K562 (cell line): ENCODE measurements around the gene CLIP1. TPM values are rescaled to one million over a fixed set of nuclear protein-coding genes. Genes with fewer than 3 reads are reported as not detected.

ENCODE experiments used
- ATAC-seq: fragments of 200-7000 bp; cut with Tn5 transposase; 3 replicates; pipeline ENCODE4 v1.9.1; 2020; ENCODE audit warnings: moderate library complexity
- BruUV-seq: library from RNA; stranded (reverse); fragments of 400-500 nt; replicated peaks from 2 replicates; lab custom pipeline; 2021; lab: Mats Ljungman, UMichigan
- CTCF ChIA-PET: fragments of 300-600 bp; formaldehyde crosslinking; extraction: SDS; loops from one replicate; lab custom pipeline; 2021; ENCODE audit warnings: low intra/inter-chr PET ratio; lab: Yijun Ruan, JAX
- POLR2A ChIA-PET: fragments of 300-600, 350-650 bp; sonication (Branson Sonifier 250); formaldehyde crosslinking; extraction: SDS; loops from one replicate; lab custom pipeline; 2021; ENCODE audit warnings: antibody characterized with exemption, inconsistent platforms; lab: Yijun Ruan, JAX
- DNase-seq, 4 experiments: peaks; one replicate each; pipeline versions ENCODE4 v3.0.0 to v3.0.0-alpha.2; 2011 to 2018; ENCODE audit warnings: low spot score in 3 of 4, mixed read lengths in 3 of 4; ENCODE audit errors: extremely low read depth in 1 of 4
- FAIRE-seq: peaks from 2 replicates; lab custom pipeline; 2011; peaks lifted over from hg19 to GRCh38; lab: Jason Lieb, UNC
- H2AFZ ChIP-seq: 2 replicates; pipeline ENCODE4 v1.6.0; 2011; ENCODE audit warnings: low read depth, low read length, control low read depth, inconsistent platforms
- H3K27ac ChIP-seq: fragments of 200-600 bp; 3 replicates; pipeline ENCODE4 v1.8.0; 2011; ENCODE audit warnings: low read depth, mild to moderate bottlenecking, control low read depth, inconsistent platforms, low read length, moderate library complexity, mixed read lengths; ENCODE audit errors: extremely low read depth
- H3K27me3 ChIP-seq, 2 experiments: fragments of 300-600 bp in 1 of 2; 2 replicates in 1 of 2; 3 replicates in 1 of 2; pipeline versions ENCODE4 v1.6.0 to v1.8.0; 2011; ENCODE audit warnings: inconsistent platforms in 2 of 2, low read length in 2 of 2, mild to moderate bottlenecking in 1 of 2, mixed read lengths in 1 of 2, moderate library complexity in 1 of 2; ENCODE audit not compliant: control insufficient read depth in 2 of 2, insufficient read depth in 2 of 2
- H3K36me3 ChIP-seq: fragments of 300-600 bp; 3 replicates; pipeline ENCODE4 v1.8.0; 2011; ENCODE audit warnings: mild to moderate bottlenecking, low read length, inconsistent platforms; ENCODE audit not compliant: control insufficient read depth, insufficient read depth
- H3K4me1 ChIP-seq, 2 experiments: fragments of 200-600 bp in 1 of 2; replicated peaks in 1 of 2; 2 replicates in 1 of 2; 3 replicates in 1 of 2; pipeline versions ENCODE4 v1.5.1 to v1.8.0; 2011; ENCODE audit warnings: inconsistent platforms in 2 of 2, low read length in 2 of 2, mild to moderate bottlenecking in 1 of 2, mixed read lengths in 1 of 2, moderate library complexity in 1 of 2; ENCODE audit not compliant: control insufficient read depth in 2 of 2, insufficient read depth in 2 of 2
- H3K4me2 ChIP-seq: 2 replicates; pipeline ENCODE4 v1.6.1; 2011; ENCODE audit warnings: low read length, control low read depth, inconsistent platforms, mixed read lengths; ENCODE audit not compliant: insufficient read depth
- H3K4me3 ChIP-seq: fragments of 200-600 bp; sonication (generic), shearing (Covaris generic); 2 replicates; pipeline ENCODE4 v1.5.1; 2016; ENCODE audit warnings: control low read depth, inconsistent platforms
- H3K79me2 ChIP-seq: fragments of 200-600 bp; 3 replicates; pipeline ENCODE4 v1.8.0; 2011; ENCODE audit warnings: low read length, inconsistent platforms; ENCODE audit not compliant: control insufficient read depth, insufficient read depth
- H3K9ac ChIP-seq, 2 experiments: 2 replicates each; pipeline versions ENCODE4 v1.6.0 to v1.6.1; 2011; ENCODE audit warnings: low read depth in 2 of 2, low read length in 2 of 2, control low read depth in 1 of 2, inconsistent platforms in 1 of 2, mild to moderate bottlenecking in 1 of 2, mixed read lengths in 1 of 2; ENCODE audit not compliant: insufficient read depth in 1 of 2
- H3K9me1 ChIP-seq: one replicate; pipeline ENCODE4 v1.6.0; 2011; ENCODE audit warnings: inconsistent platforms, mild to moderate bottlenecking, low read length, moderate library complexity; ENCODE audit not compliant: control insufficient read depth, insufficient read depth
- H3K9me3 ChIP-seq: replicated peaks from 2 replicates; pipeline ENCODE4 v1.5.1; 2011; ENCODE audit warnings: low read depth, low read length, inconsistent platforms; ENCODE audit not compliant: control insufficient read depth, insufficient read depth
- H4K20me1 ChIP-seq: replicated peaks from 2 replicates; pipeline ENCODE4 v1.6.1; 2011; ENCODE audit warnings: low read length, inconsistent platforms, mixed read lengths; ENCODE audit not compliant: control insufficient read depth, insufficient read depth
- GABPA ChIP-seq: fragments of 200-800 bp; sonication (Bioruptor generic); conservative IDR thresholded peaks from 2 replicates; pipeline ENCODE4 v1.6.1; 2016; ENCODE audit warnings: low read depth, missing genetic modification characterization, missing compliant biosample characterization
- HDAC6 ChIP-seq: IDR thresholded peaks from 2 replicates; pipeline ENCODE4 v1.6.1; 2012; ENCODE audit warnings: low read depth, mild to moderate bottlenecking, control low read depth, inconsistent platforms, low read length, moderate library complexity
- NFE2 ChIP-seq: IDR thresholded peaks from 2 replicates; pipeline ENCODE4 v1.6.1; 2014; ENCODE audit warnings: antibody characterized with exemption, low read depth
- SETDB1 ChIP-seq: IDR thresholded peaks from one replicate; pipeline ENCODE4 v1.6.1; 2012; ENCODE audit warnings: low read length, control low read depth, inconsistent platforms
- TCF3 ChIP-seq: sonication (generic); formaldehyde crosslinking; IDR thresholded peaks from 2 replicates; pipeline ENCODE4 v1.4.0; 2020; ENCODE audit warnings: mild to moderate bottlenecking, missing genetic modification reagents
- TGIF2 ChIP-seq: sonication (generic); formaldehyde crosslinking; IDR thresholded peaks from 2 replicates; pipeline ENCODE4 v1.8.1; 2022; ENCODE audit warnings: mild to moderate bottlenecking, missing genetic modification reagents, moderate library complexity
- YY1 ChIP-seq, 3 experiments: IDR thresholded peaks; 2 replicates each; pipeline ENCODE4 v1.6.1; 2011; ENCODE audit warnings: low read length in 2 of 3, mild to moderate bottlenecking in 2 of 3, moderate library complexity in 2 of 3, borderline replicate concordance in 1 of 3, control low read depth in 1 of 3, low read depth in 1 of 3; ENCODE audit not compliant: insufficient read depth in 3 of 3, insufficient replicate concordance in 2 of 3, control insufficient read depth in 1 of 3, insufficient read length in 1 of 3; ENCODE audit errors: extremely low read depth in 1 of 3
- ZNF75A ChIP-seq: fragments of 450-650 bp; formaldehyde crosslinking; IDR thresholded peaks from 2 replicates; pipeline ENCODE4 v1.4.0; 2020; ENCODE audit warnings: mild to moderate bottlenecking
- ZNF766 ChIP-seq: fragments of 200-800 bp; sonication (Bioruptor generic); conservative IDR thresholded peaks from 2 replicates; pipeline ENCODE4 v1.6.1; 2016; ENCODE audit warnings: missing genetic modification characterization, missing compliant biosample characterization
- WGBS: fragments of 100-300 bp; shearing (Covaris generic); methylation state at CpG from one replicate; pipeline ENCODE4 v1.1.6; 2016; ENCODE audit warnings: low coverage, mixed read lengths; ENCODE audit not compliant: insufficient coverage; ENCODE audit errors: missing lambda C conversion rate; 5-methylcytosine and 5-hydroxymethylcytosine counted together
- in situ Hi-C: fragments of 300-500 bp; cut with MboI; formaldehyde crosslinking; loops from 4 replicates; pipeline ENCODE4 v1.15.0; 2018; ENCODE audit warnings: inconsistent platforms, mixed read lengths
- intact Hi-C: fragments of 100-400 bp; cut with micrococcal nuclease; formaldehyde crosslinking; loops from 2 replicates; pipeline ENCODE4 v1.14.2; 2022
- polyA plus RNA-seq, 8 experiments: library from polyadenylated mRNA; depleted of rRNA in 4 of 8; stranded (reverse) in 5 of 8; unstranded in 3 of 8; fragments of >200 nt; fragmentation: Nextera tagmentation in 2 of 8; fragmentation: Illumina TruSeq in 1 of 8; extraction: Ambion mirVana in 2 of 8; extraction: Trizol in 1 of 8; gene quantifications; 2 replicates each; pipeline versions ENCODE4 v1.2.1 to v1.2.3, GENCODE V29; 2011 to 2014; ENCODE audit warnings: inconsistent platforms in 1 of 8, missing spikeins in 1 of 8
- total RNA-seq, 7 experiments: library from RNA; depleted of rRNA in 6 of 7; stranded (reverse); fragments of >200 nt in 6 of 7; fragmentation: Illumina TruSeq in 2 of 7; extraction: Trizol in 2 of 7; gene quantifications; 2 replicates each; pipeline versions ENCODE4 v1.2.1 to v1.2.3, GENCODE V29; 2011 to 2021; ENCODE audit warnings: low replicate concordance in 1 of 7
- TF ChIP-seq, protein P1 (sequence below): fragments of 450-650 bp; IDR thresholded peaks from 2 replicates; pipeline ENCODE4 v1.6.1; 2016; ENCODE audit warnings: missing biosample characterization, missing genetic modification characterization
- TF ChIP-seq, protein P2 (sequence below), 2 experiments: fragments of 450-650 bp in 1 of 2; sonication (generic) in 1 of 2; formaldehyde crosslinking in 1 of 2; IDR thresholded peaks; 2 replicates each; pipeline versions ENCODE4 v1.7.1 to v1.9.0; 2016 to 2022; ENCODE audit warnings: inconsistent platforms in 1 of 2, mild to moderate bottlenecking in 1 of 2, missing genetic modification reagents in 1 of 2

The CLIP1 gene
- total and polyA plus RNA-seq, 9 of the 15 experiments (the other 6 are each of a cell fraction or from before 2014, with no cell fraction given): 5.8 to 33.9 (median 27.6) TPM

DNA sequence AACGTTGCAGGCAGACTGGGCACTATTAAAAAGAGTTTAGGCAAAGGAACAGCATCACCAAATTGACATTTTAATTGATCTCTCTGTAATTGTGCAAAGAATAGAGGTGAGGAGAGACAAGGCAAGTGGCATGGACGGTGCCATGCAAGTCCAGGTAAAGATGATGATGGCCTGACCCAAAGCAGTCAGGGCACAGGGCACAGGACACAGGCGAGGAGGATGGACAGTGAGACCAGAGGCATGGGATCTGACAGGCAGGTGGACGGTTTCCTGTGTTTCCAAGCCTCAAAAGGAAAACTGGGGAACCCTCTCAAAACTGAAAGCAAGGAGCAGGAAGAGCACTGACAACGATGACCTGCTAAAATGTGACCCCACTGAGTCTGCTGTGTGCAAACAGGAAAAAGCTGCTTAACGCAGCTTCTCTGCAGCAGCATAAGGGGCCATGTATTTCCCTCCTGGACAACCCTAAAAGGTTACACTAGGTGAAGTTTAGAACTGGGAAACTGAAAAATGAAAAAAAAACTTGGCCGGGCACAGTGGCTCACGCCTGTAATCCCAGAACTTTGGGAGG is 50.9 kb downstream of the CLIP1 start:
- 54% methylated on average over 8 of the region's 8 CpGs for WGBS
- ChIA-PET CTCF (no interaction called here), POLR2A (no interaction called here)
- H3K4me3 ChIP-seq: no peak overlapping the region
- H3K9me1 ChIP-seq: no peaks in the 10 kb centered on the region
- no peak for DNase-seq
- H3K9me3 ChIP-seq: no peaks in the 10 kb centered on the region
- H3K27me3 ChIP-seq: no peaks in the 10 kb centered on the region
- H3K36me3 ChIP-seq: peaks cover 16% of the 10 kb centered on the region
- no peak overlapping the region for H3K9ac ChIP-seq
- no peak overlapping the region for H3K4me2 ChIP-seq
- H4K20me1 ChIP-seq: no peaks in the 10 kb centered on the region
- no peak overlapping the region; the same call in 2 of the 3 replicates for H3K27ac ChIP-seq
- no TSS peak for BruUV-seq
- no peak overlapping the region for H2AFZ ChIP-seq
- ATAC-seq: no peak
- in situ Hi-C loops (no loop called here), intact Hi-C loops (no loop called here)
- H3K4me1 ChIP-seq: peaks cover 0 to 18% of the 10 kb centered on the region in 2 experiments; a peak in 2 of 5 replicates
- no peak for FAIRE-seq
- peaks cover 21% of the 10 kb centered on the region for H3K79me2 ChIP-seq
- no peak for TF ChIP-seq HDAC6
- no peak for TF ChIP-seq YY1 (IDR thresholded peaks at IDR 0.05; ENCODE audit: borderline replicate concordance in 1 of 3, control insufficient read depth in 1 of 3, extremely low read depth in 1 of 3, insufficient read depth in 3 of 3, insufficient read length in 1 of 3, insufficient replicate concordance in 2 of 3, low read depth in 1 of 3, low read length in 2 of 3)
- TF ChIP-seq GABPA: no peak
- TF ChIP-seq TGIF2 (CRISPR knock-in tag): no peak
- no peak for TF ChIP-seq SETDB1
- TF ChIP-seq NFE2: no peak
- no peak for TF ChIP-seq TCF3 (CRISPR knock-in tag)
- no peak for TF ChIP-seq ZNF75A (CRISPR knock-in tag)
- no peak for TF ChIP-seq ZNF766 (CRISPR knock-in tag)
- TF ChIP-seq, protein P1, sequence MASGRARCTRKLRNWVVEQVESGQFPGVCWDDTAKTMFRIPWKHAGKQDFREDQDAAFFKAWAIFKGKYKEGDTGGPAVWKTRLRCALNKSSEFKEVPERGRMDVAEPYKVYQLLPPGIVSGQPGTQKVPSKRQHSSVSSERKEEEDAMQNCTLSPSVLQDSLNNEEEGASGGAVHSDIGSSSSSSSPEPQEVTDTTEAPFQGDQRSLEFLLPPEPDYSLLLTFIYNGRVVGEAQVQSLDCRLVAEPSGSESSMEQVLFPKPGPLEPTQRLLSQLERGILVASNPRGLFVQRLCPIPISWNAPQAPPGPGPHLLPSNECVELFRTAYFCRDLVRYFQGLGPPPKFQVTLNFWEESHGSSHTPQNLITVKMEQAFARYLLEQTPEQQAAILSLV (tag): no peak
- TF ChIP-seq, protein P2, sequence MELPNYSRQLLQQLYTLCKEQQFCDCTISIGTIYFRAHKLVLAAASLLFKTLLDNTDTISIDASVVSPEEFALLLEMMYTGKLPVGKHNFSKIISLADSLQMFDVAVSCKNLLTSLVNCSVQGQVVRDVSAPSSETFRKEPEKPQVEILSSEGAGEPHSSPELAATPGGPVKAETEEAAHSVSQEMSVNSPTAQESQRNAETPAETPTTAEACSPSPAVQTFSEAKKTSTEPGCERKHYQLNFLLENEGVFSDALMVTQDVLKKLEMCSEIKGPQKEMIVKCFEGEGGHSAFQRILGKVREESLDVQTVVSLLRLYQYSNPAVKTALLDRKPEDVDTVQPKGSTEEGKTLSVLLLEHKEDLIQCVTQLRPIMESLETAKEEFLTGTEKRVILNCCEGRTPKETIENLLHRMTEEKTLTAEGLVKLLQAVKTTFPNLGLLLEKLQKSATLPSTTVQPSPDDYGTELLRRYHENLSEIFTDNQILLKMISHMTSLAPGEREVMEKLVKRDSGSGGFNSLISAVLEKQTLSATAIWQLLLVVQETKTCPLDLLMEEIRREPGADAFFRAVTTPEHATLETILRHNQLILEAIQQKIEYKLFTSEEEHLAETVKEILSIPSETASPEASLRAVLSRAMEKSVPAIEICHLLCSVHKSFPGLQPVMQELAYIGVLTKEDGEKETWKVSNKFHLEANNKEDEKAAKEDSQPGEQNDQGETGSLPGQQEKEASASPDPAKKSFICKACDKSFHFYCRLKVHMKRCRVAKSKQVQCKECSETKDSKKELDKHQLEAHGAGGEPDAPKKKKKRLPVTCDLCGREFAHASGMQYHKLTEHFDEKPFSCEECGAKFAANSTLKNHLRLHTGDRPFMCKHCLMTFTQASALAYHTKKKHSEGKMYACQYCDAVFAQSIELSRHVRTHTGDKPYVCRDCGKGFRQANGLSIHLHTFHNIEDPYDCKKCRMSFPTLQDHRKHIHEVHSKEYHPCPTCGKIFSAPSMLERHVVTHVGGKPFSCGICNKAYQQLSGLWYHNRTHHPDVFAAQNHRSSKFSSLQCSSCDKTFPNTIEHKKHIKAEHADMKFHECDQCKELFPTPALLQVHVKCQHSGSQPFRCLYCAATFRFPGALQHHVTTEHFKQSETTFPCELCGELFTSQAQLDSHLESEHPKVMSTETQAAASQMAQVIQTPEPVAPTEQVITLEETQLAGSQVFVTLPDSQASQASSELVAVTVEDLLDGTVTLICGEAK (IDR thresholded peaks at IDR 0.05): no peak
- TF ChIP-seq, protein P2 (CRISPR knock-in tag; IDR thresholded peaks at IDR 0.05): no peak
